CD4-positive, alpha-beta T cell treated with Interleukin-10 for 1 hour (primary cell): Measurements from ENCODE around the gene GIGYF2.

ENCODE experiments used
- DNase-seq: peaks from one replicate; pipeline ENCODE4 v3.0.0-alpha.2; 2020

Gene GIGYF2

DNA sequence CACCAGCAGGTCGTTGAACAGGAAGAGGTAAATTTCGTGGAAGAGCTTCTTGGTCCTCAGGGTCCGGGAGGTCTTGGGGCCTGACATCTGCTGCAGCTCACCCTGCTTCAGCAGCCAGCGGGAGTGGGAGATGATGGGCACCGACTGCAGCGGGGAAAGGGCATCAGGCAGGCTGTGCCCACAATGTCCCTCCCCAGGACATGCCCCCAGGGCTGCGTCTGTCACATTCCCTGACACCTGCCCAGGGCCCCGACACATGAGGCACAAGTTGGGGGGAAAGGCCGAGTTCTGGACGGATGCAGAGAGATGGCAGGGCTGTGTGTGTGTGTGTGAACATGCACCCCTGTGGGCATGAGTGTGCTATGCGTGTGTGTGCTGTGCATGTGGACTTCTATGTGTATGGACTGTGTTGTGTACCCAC is 186.9 kb downstream of the GIGYF2 start:
- DNase-seq = no peak

DNA sequence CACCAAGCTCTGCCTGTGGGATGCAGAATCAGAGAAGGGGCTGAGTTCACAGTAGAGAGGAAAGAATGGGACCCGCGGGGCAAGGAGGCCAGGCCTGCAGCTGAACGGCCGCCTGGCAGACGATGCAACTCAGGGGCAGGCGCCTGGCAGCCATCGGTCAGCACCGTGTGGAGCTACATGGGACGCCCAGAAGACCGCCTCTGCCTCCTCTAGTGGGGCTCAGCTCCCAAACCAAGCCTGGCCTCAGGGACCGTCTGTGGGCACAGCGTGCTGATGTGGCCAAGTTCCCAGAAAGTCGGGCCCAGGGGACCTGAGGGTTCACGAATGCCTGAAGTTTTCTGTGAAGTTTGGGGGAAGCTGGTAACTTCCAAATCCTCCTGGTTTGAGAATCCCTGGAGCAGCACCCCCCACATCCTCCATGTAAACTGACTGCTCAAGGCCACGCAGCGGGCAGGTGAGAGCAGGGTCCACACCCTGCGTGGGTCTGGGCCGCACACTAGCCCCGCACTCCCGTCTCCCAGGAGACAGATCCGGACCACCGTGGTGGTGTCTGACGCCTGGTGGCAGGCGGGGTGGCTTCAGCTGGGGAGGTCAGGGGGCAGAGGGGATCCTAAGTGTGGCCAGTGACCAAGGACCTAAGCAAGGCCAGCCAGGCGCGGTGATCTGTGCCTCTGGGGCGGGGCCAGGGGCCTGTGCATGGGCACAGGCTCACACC is 187.6 kb downstream of the GIGYF2 start:
- no peak for DNase-seq

DNA sequence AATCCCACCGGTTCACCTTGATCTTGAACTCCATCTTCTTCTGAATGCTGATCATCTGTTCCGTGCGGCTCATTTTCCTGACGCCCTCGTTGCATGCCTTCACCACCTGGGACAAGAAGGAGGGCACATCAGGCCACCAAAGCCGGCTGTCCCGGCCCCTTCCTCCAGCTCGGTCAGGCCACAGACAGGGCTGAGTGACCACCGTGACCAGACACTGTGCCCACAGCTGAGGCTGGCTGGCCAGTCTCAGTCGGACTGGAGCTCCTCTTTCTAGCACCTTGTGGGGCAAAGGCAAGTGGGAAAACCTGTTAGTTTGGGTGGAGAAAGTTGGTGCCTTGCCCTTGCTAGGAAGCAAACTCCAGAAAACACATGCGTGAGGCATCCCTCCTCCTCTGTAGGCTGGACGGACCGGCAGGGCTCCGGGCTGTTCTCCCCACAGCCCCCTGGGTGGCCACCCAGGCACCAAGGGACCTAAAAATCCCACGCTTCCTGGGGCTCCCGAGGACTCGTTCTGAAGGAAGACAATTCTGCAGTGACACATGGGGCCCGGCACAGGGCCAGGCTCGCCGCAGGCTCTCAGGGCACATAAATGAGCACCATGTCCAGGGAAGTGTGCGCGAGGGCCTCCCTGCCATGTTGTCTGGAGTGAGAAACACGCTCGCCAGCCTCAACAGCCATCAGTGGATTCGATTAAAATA is 188.3 kb downstream of the GIGYF2 start:
- DNase-seq = no peak

DNA sequence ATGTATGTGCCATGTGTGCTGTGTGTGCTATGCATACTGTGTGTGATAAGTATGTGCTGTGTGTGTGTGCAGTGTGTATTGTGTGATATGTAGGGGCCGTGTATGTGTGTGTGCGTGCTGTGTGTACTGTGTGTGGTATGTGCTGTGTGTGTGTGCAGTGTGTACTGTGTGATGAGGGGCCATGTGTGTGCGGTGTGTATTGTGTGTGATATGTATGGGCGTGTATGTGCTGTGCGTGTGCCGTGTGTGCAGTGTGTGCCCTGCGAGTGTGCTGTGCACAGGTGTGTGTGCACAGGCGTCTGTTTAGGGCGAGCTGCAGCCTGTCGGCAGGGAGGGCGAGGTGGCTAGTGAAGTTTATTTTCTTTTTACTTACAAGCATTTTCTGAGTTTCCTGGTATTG is 189.0 kb downstream of the GIGYF2 start:
- no peak for DNase-seq

DNA sequence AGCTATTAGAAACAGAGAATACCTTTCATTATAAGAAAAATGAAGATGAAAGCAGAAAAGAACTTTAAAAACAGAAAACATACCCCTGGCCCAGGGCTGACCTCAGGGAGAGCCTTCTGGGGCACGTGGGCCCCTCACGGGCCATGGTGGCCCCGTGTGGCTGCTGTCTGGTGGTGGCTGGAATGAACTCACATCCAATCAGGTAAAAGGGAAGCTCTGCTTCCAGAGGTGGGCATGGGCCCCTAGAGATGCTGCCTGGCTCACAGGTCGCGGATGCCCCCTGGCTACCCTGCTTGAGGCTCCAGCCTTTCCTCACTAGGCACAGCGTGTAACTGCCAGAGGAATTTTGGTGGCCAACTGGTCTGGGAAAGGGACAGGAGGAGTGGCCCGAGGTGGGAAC is 189.5 kb downstream of the GIGYF2 start:
- DNase-seq = no peak

DNA sequence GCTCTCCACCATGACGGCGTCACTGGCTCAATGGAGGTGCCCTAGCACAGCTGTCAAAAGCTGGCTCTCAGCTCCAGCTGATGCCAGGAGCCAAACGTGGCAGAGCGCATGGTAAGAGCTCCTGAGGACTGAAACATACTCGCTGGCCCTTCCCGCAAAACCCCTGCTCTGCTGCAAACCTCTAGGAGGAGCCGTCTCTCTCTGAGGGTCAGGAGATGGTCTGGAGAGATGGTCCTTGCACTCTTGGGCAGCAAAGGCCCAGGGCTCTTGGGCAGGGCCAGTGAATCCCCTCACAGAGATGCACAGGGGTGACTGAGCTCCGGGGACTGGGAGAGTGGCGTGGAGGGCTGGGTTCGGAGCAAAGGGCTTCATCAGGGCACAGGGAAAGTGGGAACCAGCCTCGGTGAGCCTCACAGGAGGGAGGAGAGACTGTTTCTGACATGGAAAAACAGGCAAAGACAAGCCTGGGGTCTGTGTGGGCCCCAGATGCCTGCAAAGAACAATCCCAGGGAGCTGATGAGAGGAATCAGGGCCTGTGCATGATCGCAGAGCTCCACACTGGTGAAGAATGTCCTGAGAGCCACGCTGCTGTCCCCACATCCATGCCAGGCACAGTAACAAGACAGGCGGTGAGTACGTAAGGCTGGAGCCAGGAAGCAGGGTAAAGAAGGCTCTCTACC is 190.2 kb downstream of the GIGYF2 start:
- no peak for DNase-seq

DNA sequence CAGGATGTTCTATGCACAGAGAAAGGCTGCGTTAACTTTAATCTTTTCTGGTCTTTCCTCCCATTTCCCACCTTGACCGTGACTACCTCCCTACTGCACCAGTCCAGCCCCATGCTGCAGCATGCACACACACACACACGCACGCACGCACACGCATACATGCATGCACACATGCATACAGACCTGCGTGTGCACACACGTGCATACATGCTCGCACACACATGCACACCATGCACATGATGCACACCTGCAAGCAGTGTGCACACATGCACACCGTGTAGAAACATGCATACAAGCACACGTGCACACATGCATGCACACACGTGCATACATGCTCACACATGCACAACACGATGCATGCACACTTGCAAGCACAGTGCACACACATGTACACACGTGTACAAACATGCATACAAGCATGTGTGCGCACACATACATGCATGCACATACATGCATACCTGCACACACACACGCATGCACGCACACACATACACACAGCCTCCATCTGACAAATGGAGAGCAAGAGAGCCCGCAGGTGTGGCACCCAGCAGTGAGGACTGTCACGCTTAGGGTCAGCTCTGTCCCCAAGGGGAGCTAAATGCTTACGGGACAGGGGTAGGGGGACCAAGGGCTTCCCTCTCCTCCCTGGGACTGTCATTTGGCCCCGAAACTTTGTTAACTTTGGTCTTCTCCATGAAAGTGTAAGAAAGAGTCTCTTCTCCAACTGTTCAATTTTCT is 191.1 kb downstream of the GIGYF2 start:
- DNase-seq = no peak

DNA sequence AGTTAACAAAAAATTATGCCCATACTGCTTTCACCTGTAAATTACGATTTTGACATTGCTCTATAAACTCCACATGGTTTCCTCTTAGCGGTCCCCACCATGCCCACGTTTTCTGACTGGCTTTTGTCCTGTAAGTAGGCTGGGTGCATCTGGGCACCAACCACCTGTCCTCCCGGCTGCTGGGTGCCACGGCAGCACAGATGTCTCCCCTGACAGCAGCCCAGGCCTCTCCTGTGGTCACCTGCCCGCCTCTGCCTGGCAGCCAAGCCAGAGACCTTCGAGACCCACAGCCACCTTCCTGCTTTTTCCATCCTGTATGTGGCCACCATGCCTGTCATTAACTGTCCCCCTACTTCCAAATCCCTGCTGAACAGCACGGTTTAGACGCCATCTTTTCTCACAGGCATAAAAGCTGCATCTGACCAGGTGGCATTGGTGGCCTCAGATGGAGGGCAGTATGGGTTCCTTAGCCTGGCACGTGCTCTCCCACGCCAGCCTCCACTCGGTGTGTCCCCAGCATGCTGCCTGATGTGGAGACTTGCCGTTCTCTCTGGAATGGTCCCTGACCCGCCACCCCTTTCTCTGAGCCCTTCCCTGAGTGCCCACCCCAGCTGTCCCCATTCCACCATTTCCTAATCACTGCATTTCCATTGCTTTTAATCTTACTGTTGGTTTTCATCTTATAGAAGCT is 191.9 kb downstream of the GIGYF2 start:
- no peak for DNase-seq

DNA sequence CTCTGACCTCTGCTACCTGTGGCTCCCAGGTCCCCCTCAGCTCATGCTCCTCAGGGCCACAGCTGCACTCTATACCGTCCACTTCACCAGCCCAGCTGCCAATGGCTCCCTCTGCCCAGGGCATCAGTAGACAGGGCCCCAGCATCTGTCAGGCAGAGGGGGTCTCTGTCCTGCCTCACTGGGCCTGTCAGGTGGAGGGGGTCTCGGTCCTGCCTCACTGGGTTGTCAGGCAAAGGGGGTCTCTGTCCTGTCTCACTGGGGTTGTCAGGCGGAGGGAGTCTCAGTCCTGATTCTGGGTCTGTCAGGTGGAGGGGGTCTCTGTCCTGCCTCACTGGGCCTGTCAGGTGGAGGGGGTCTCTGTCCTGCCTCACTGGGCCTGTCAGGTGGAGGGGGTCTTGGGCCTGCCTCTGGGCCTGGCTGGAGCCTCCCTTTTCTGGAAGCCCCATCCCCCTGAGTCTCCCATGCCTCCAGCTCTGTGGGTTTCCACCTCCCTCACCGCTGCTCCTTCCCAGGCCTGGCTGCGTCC is 192.8 kb downstream of the GIGYF2 start:
- DNase-seq = no peak

DNA sequence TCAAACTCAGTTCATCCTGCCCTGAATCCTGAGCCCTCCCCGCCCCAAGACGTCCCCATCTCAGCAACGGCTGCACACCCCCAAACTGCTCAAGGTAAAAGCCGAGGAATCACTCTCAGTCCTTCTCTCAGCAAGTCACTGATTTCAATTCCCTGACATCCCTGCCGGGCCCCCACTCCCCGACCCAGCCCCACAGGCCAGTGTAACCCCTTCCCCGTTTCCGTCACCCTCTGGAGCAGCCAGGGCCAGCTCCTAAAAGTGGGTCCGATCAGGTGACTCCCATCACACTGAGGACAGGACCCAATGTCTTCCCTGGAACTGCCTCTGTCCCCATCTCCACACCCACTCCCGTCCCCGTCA is 193.4 kb downstream of the GIGYF2 start:
- DNase-seq = no peak

DNA sequence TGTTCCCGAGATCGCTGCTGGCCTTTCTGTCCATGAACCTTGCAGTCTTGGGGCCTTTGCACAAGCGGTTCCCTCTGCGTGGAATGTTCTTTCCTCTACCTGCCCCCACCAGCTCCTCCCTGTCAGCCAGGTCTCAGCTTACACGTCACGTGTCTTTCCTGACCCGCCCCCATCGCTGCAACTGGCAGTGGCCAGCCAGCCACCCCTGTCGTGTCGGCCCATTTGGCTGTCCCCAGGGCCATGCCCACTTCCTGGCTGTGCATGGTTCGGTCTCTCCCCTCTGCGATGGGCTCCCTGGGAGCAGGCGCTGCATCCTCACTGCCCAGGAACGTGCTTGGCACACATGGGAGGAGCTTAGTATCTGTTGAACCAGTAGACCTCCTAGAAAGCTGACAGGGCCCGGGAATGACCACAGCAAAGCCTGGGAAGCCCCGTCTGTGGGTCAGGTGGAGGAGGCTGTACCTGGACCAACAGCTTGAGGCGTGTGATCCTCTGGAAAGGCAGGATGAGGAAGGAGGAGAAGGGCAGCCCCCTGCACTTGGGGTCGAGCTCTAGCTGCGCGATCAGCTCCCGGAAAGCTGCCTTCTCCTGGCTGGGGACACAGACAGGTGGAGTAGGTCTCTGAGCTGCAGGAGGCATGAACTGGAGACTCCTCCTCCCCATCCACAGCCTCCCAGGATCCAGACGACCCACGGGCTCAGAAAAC is 193.9 kb downstream of the GIGYF2 start:
- DNase-seq = no peak

DNA sequence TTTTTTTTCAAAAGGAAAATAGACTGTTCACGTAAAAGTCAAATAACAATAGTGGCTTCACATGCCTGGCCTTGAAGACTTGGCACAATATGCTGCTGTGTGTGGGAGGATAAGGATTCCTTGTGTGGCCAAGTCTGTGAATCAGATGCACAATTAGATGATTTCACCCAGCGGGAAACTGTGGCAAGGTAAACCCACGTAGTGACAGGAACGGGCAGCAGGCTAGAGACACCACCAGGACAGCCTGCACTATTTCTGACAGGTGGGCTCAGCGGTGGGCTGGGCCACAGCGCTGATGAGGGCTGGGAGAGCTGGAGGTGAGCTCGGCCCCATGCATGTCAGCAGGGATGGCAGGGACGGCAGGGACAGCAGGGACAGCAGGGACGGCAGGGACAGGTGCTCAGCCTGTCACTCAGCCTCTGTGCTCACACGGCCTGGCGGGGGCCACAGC is 194.5 kb downstream of the GIGYF2 start:
- no peak for DNase-seq

DNA sequence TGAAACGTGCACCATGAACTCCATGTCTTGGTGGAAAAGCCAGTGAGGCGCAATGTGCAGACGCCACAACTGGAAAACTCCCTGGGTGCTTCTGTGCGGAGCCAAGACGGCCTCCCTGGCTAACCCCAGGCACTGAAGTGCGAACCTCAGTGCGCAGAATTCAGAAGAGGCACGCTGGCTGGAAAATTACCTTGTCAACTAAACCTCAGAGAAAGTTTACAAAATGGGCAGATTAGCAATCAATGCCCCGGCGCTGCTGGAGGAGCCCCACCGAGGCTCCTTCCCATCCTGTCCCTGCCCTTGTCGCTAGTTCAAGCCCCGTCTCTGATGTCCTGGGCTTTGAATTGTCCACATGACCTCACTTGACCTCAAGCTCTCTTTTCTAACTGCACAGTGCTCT is 195.1 kb downstream of the GIGYF2 start:
- no peak for DNase-seq

DNA sequence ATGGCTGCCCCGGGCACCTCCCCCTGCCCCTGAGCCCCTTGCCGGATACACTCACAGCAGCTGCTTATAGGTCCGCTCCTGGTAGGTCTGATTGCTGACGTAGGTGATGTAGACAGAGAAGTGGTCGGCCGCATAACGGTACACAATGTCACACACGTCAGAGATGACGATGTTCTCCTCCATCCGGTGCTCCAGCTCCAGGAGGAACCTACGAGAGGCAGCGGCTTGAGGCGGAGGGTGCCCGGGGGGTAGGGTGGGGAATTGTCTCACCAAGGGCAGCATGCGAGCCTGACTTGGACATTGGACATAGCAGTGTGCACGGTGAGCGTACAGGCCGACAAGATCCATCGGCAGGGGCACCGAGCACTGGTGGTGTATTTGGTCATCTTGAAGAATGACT is 195.7 kb downstream of the GIGYF2 start:
- no peak for DNase-seq

DNA sequence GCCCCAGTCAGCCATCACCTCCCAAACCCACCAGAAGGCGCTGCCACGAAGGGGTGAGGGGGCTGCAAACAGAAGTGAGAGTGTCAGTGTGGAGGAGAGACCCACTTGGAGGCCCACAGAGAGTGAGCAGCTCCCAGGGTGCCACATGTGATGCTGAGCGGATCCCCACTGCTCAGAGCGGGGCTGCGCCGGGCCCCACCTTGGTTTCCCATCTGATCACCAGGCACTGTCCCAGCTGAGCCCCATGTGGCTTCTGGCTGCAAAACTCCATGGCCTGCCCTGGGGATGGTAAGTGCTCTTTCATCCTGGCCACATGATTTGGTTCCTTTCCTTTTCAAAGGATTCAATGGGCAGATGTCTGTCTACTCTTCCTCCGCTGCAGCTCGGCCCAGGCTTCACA is 196.7 kb downstream of the GIGYF2 start:
- DNase-seq = no peak

DNA sequence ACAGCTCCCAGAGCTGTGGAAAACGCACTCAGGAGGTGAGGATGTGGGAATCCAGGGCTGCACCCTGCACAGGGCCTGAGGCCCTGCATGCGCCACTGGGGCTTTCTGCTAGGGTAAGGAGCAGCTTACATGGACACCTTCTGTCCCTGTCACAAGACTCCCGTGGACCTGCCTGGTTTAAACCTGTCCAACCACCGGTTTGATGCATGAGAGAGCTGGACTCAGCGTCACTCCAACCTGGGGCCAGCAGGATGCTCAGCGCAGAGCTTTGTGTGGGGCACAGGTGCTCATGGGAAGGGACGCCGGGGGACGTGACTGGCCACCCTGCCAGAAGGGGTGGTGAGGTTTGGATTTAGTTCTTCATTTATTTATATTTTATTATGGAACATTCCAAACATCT is 197.1 kb downstream of the GIGYF2 start:
- no peak for DNase-seq

DNA sequence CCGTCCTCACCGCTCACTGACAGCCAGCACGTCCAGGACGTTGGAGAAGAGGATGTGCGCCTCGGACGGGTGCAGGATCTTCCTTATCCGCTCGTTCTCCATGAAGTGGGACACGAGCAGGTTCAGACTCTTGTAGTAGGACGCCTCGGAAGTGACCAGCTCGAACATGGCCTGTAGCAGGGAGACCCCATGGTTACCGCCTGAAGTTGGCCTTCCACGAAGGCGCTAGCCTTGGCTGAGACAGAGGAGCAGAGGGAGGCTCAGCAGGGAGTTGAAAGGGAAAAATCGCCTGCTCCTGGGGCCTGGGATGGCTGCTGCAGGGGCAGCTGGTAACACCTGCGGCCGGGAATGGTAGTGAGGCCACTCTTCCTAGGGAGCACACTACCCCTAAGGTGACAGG is 197.6 kb downstream of the GIGYF2 start:
- DNase-seq = no peak

DNA sequence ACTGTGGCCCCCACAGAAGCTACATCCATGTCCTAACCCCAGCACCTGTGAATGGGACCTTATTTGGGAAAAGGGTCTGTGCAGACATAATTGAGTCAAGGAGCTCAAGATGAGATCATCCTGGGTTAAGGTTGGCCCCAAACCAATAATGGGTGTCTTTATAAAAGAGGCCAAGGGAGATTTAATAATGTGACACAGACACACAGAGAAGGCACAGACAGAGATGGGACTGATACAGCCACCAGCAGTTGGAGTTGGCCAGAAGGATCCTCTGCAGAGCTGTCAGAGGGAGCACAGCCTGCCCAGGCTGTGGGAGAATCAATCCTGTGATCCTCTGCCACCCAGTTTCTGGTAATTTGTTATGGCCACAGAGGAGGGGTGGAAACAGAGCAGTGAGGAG is 199.0 kb downstream of the GIGYF2 start:
- DNase-seq = no peak

DNA sequence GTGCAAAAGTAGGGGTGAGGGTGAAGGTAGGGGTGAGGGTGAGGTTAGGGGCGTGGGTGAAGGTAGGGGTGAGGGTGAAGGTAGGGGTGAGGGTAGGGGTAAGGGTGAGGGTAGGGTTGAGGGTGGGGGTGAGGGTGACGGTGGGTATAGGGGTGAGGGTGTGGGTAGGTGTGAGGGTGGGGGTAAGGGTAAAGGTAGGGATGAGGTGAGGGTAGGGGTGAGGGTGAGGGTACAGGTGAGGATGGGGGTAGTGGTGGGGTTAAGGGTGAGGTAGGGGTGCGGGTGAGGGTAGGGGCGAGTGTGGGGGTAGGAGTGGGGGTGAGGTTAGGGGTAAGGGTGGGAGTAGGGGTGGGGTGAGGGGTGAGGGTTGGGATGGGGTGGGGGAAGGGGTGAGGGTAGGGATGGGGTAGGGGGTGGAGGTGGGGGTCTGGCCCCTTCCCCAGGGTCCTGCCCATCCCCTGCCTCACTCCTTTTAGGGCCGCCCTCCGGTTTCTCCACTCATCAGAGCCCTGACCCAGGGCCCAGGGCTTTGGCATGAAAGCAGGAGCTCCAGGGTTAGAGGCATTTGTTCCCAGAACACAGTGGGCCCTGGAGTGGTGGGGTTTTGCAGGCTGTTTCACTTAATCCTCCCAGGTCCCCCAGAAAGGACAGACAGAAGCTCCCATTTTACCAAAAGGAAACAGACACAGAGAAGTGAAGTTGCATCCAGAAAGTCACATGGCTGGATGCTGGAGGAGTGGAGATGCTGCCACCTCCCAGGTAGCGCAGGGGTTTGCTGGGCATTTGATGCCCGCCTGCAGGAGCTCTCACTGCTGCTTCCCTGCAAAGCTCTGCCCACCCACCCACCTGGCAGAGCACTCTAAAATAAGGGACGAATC is 199.8 kb downstream of the GIGYF2 start:
- no peak for DNase-seq

DNA sequence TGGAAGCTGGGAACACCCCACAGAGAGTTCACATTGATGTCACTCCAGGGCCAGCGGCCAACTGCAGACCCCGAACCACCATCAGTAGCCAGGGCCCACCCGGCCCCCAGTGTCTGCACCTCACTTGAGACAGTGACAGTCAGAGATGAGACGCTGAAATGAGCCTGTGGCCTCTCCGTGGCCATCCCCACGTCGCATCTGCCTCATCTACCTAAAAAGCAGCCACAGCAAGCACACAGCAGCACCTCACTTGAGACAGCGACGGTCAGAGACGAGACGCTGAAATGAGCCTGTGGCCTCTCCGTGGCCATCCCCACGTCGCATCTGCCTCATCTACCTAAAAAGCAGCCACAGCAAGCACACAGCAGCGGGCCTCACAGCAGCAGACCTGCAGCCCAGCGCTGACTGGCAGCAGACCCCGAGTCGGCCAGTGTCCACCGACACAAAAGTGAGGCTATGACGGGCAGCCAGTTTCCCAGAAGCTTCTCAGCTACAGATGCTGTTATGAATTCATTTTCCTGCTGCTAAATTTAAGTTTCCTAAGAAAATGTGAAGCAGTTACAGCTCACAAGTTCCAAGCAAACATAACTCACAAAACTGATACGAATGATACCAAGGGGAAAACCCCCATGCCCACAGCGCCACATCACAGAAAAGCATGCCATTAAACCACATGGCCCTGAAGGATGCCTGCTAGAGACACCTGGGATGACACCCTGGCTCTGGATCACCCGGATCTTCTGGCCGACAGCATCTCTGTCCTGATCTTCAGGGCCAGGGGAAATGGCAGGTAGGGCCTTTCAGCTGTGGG is 200.7 kb downstream of the GIGYF2 start:
- no peak for DNase-seq
